HEK293 (cell line): ENCODE data around the gene SETD9.

Experiments
- CTCF ChIA-PET: fragments of 350-600 bp; formaldehyde crosslinking; extraction: SDS; loops from one replicate; lab custom pipeline; 2021; ENCODE audit warnings: antibody characterized with exemption; lab: Yijun Ruan, JAX
- POLR2A ChIA-PET: fragments of 300-600 bp; formaldehyde crosslinking; extraction: SDS; loops from one replicate; lab custom pipeline; 2020; ENCODE audit warnings: antibody characterized with exemption, inconsistent platforms; lab: Yijun Ruan, JAX
- H3K27ac ChIP-seq: fragments of 200-500 bp; sonication (Bioruptor generic); 2 replicates; pipeline ENCODE4 v1.5.1; 2014; ENCODE audit warnings: low read depth, low read length, control low read depth, inconsistent platforms; ENCODE audit errors: extremely low read depth
- H3K36me3 ChIP-seq, 2 experiments: fragments of 200-500 bp in 1 of 2; sonication (Bioruptor generic) in 1 of 2; 1 replicate in 1 of 2; 2 replicates in 1 of 2; pipeline ENCODE4 v1.5.1; 2014 to 2017; ENCODE audit warnings: inconsistent platforms in 2 of 2, low read length in 2 of 2; ENCODE audit not compliant: control insufficient read depth in 2 of 2, insufficient read depth in 1 of 2
- H3K4me1 ChIP-seq: fragments of 200-500 bp; sonication (Bioruptor generic); 2 replicates; pipeline ENCODE4 v1.5.1; 2014; ENCODE audit warnings: mild to moderate bottlenecking, low read length, inconsistent platforms; ENCODE audit not compliant: control insufficient read depth, insufficient read depth
- H3K4me3 ChIP-seq: 2 replicates; pipeline ENCODE4 v1.5.1; 2011; ENCODE audit warnings: low read depth, mild to moderate bottlenecking, control low read depth, low read length, moderate library complexity
- H3K9me3 ChIP-seq: fragments of 200-500 bp; sonication (Bioruptor generic); 2 replicates; pipeline ENCODE4 v1.5.1; 2014; ENCODE audit warnings: low read depth, low read length, inconsistent platforms; ENCODE audit not compliant: control insufficient read depth, insufficient read depth
- EGR2 ChIP-seq: fragments of 450-650 bp; formaldehyde crosslinking; IDR thresholded peaks from 2 replicates; pipeline ENCODE4 v1.5.1; 2016; ENCODE audit warnings: low read depth, missing biosample characterization, missing genetic modification characterization
- FEZF1 ChIP-seq: fragments of 450-650 bp; formaldehyde crosslinking; IDR thresholded peaks from 2 replicates; pipeline ENCODE4 v1.5.1; 2016; ENCODE audit warnings: missing biosample characterization, missing genetic modification characterization
- GLI4 ChIP-seq: fragments of 450-650 bp; formaldehyde crosslinking; IDR thresholded peaks from 2 replicates; pipeline ENCODE4 v1.5.1; 2016; ENCODE audit warnings: missing biosample characterization, missing genetic modification characterization
- IKZF3 ChIP-seq: fragments of 450-650 bp; IDR thresholded peaks from 2 replicates; pipeline ENCODE4 v1.5.0; 2018; ENCODE audit warnings: missing biosample characterization, mild to moderate bottlenecking, missing genetic modification characterization, moderate library complexity
- SCRT2 ChIP-seq: fragments of 450-650 bp; formaldehyde crosslinking; IDR thresholded peaks from 2 replicates; pipeline ENCODE4 v1.5.1; 2016; ENCODE audit warnings: missing biosample characterization, missing genetic modification characterization
- ZBTB17 ChIP-seq: fragments of 450-650 bp; formaldehyde crosslinking; IDR thresholded peaks from 2 replicates; pipeline ENCODE4 v1.5.1; 2016; ENCODE audit warnings: missing biosample characterization, missing genetic modification characterization
- ZBTB20 ChIP-seq: fragments of 450-650 bp; formaldehyde crosslinking; IDR thresholded peaks from 2 replicates; pipeline ENCODE4 v1.5.1; 2016; ENCODE audit warnings: missing biosample characterization, missing genetic modification characterization
- ZBTB8A ChIP-seq: fragments of 450-650 bp; formaldehyde crosslinking; IDR thresholded peaks from 2 replicates; pipeline ENCODE4 v1.5.1; 2016; ENCODE audit warnings: missing biosample characterization, missing genetic modification characterization
- ZEB2 ChIP-seq: fragments of 450-650 bp; formaldehyde crosslinking; IDR thresholded peaks from 2 replicates; pipeline ENCODE4 v1.5.1; 2016; ENCODE audit warnings: missing biosample characterization, missing genetic modification characterization
- ZFP69B ChIP-seq: fragments of 450-650 bp; formaldehyde crosslinking; IDR thresholded peaks from 2 replicates; pipeline ENCODE4 v1.5.1; 2016; ENCODE audit warnings: missing biosample characterization, missing genetic modification characterization
- ZNF155 ChIP-seq: fragments of 450-650 bp; formaldehyde crosslinking; IDR thresholded peaks from 2 replicates; pipeline ENCODE4 v1.5.1; 2016; ENCODE audit warnings: missing biosample characterization, missing genetic modification characterization
- ZNF2 ChIP-seq: fragments of 450-650 bp; formaldehyde crosslinking; IDR thresholded peaks from 2 replicates; pipeline ENCODE4 v1.5.1; 2016; ENCODE audit warnings: missing biosample characterization, missing genetic modification characterization
- ZNF223 ChIP-seq: fragments of 450-650 bp; formaldehyde crosslinking; IDR thresholded peaks from 2 replicates; pipeline ENCODE4 v1.5.1; 2016; ENCODE audit warnings: missing biosample characterization, missing genetic modification characterization
- ZNF335 ChIP-seq: fragments of 450-650 bp; formaldehyde crosslinking; conservative IDR thresholded peaks from 2 replicates; pipeline ENCODE4 v1.5.1; 2016; ENCODE audit warnings: missing biosample characterization, missing genetic modification characterization
- ZNF366 ChIP-seq: fragments of 450-650 bp; formaldehyde crosslinking; conservative IDR thresholded peaks from 2 replicates; pipeline ENCODE4 v1.5.1; 2016; ENCODE audit warnings: missing biosample characterization, missing genetic modification characterization
- ZNF423 ChIP-seq: fragments of 450-650 bp; formaldehyde crosslinking; IDR thresholded peaks from 2 replicates; pipeline ENCODE4 v1.5.1; 2016; ENCODE audit warnings: missing biosample characterization, missing genetic modification characterization
- ZNF426 ChIP-seq: fragments of 450-650 bp; formaldehyde crosslinking; IDR thresholded peaks from 2 replicates; pipeline ENCODE4 v1.5.1; 2017; ENCODE audit warnings: missing biosample characterization, missing genetic modification characterization, mild to moderate bottlenecking, inconsistent platforms, moderate library complexity
- ZNF600 ChIP-seq: fragments of 450-650 bp; formaldehyde crosslinking; IDR thresholded peaks from 2 replicates; pipeline ENCODE4 v1.5.1; 2016; ENCODE audit warnings: missing biosample characterization, missing genetic modification characterization
- ZNF660 ChIP-seq: fragments of 450-650 bp; IDR thresholded peaks from 2 replicates; pipeline ENCODE4 v1.5.1; 2018; ENCODE audit warnings: missing biosample characterization, mild to moderate bottlenecking, missing genetic modification characterization
- ZNF785 ChIP-seq: fragments of 450-650 bp; formaldehyde crosslinking; IDR thresholded peaks from 2 replicates; pipeline ENCODE4 v1.5.1; 2016; ENCODE audit warnings: missing biosample characterization, missing genetic modification characterization
- TF ChIP-seq, protein P1 (sequence below): fragments of 450-650 bp; formaldehyde crosslinking; IDR thresholded peaks from 2 replicates; pipeline ENCODE4 v1.5.1; 2016; ENCODE audit warnings: missing biosample characterization, missing genetic modification characterization
- TF ChIP-seq, protein P2 (sequence below): fragments of 450-650 bp; formaldehyde crosslinking; IDR thresholded peaks from 2 replicates; pipeline ENCODE4; 2016; ENCODE audit warnings: missing biosample characterization, missing genetic modification characterization
- TF ChIP-seq, protein P3 (sequence below): fragments of 450-650 bp; formaldehyde crosslinking; IDR thresholded peaks from 2 replicates; pipeline ENCODE4 v1.5.1; 2016; ENCODE audit warnings: missing biosample characterization, missing genetic modification characterization
- TF ChIP-seq, protein P4 (sequence below): fragments of 450-650 bp; formaldehyde crosslinking; IDR thresholded peaks from 2 replicates; pipeline ENCODE4 v1.5.1; 2016; ENCODE audit warnings: missing biosample characterization, missing genetic modification characterization

Gene SETD9

DNA sequence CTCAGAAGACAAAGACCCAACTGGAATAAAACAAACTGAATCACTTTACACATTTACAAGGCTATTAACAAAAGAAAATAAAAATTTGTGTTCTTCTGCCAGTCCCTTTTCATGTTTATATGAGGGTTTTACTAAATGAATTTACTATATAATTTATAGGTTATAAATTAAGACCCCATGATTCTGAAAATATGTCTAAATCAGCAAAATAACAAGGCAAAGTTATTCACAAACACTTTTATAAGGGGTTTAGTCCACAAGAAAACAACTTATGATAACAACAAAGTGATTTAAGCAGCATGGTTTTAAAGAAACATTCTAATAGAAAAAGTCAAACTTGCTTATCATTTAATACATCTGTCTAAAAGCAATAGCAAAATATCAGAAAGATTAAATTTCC lies 37.7 kb downstream of the SETD9 start (continued):
- TF ChIP-seq, protein P1, sequence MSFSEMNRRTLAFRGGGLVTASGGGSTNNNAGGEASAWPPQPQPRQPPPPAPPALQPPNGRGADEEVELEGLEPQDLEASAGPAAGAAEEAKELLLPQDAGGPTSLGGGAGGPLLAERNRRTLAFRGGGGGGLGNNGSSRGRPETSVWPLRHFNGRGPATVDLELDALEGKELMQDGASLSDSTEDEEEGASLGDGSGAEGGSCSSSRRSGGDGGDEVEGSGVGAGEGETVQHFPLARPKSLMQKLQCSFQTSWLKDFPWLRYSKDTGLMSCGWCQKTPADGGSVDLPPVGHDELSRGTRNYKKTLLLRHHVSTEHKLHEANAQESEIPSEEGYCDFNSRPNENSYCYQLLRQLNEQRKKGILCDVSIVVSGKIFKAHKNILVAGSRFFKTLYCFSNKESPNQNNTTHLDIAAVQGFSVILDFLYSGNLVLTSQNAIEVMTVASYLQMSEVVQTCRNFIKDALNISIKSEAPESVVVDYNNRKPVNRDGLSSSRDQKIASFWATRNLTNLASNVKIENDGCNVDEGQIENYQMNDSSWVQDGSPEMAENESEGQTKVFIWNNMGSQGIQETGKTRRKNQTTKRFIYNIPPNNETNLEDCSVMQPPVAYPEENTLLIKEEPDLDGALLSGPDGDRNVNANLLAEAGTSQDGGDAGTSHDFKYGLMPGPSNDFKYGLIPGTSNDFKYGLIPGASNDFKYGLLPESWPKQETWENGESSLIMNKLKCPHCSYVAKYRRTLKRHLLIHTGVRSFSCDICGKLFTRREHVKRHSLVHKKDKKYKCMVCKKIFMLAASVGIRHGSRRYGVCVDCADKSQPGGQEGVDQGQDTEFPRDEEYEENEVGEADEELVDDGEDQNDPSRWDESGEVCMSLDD, result no peak
- TF ChIP-seq ZFP69B (tag by site-specific recombination), result no peak
- TF ChIP-seq ZNF155 (tag by site-specific recombination), result no peak
- TF ChIP-seq GLI4, result no peak

DNA sequence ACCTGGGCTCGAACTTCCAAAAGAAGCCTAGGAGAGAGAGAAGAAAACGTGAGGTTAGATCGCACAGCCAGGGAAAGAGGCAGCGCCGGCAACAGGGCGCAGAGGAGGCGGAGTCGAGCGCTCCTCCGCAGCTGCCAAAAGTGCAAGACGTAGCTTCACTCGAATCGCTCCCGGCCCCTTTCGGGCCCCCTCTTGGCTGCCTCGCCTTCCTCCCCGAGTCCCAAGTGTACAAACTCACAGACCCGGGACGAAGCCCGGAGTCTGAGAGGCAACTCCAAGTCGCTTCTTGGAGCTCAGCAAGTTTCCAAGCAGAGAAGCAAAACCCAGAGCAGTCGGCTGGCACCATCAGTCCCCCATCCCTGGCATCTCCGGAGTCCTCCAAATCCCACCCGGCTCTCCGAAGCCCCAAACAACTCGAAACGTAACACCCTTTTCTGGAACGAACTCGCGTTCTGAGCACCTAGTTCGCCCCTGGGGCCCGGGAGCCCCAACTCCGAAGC lies 41.3 kb downstream of the SETD9 start:
- H3K4me3 ChIP-seq, result peak overlapping the region; percentile 69
- peak overlapping the region; percentile 89 for H3K27ac ChIP-seq
- H3K36me3 ChIP-seq, result peaks cover 9 to 34% of the 10 kb centered on the region in 2 experiments
- POLR2A ChIA-PET, result interaction anchor here (0.5 to 1.7 kb wide), 11 partner anchors 13 to 223 kb away, joined by 3 to 18 read pairs (median 5); partner anchors contain the start of gene GPBP1
- TF ChIP-seq SCRT2 (tag by site-specific recombination), result peak; percentile 95
- peak; percentile 90 for TF ChIP-seq ZBTB20 (tag by site-specific recombination)
- TF ChIP-seq, protein P1, result peak; percentile 45; the same call in 1 of the 2 replicates
- TF ChIP-seq ZBTB17 (tag by site-specific recombination), result peak; percentile 84
- TF ChIP-seq, protein P2, sequence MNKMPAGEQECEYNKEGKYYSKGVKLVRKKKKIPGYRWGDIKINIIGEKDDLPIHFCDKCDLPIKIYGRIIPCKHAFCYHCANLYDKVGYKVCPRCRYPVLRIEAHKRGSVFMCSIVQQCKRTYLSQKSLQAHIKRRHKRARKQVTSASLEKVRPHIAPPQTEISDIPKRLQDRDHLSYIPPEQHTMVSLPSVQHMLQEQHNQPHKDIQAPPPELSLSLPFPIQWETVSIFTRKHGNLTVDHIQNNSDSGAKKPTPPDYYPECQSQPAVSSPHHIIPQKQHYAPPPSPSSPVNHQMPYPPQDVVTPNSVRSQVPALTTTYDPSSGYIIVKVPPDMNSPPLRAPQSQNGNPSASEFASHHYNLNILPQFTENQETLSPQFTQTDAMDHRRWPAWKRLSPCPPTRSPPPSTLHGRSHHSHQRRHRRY, result no peak
- TF ChIP-seq, protein P3, sequence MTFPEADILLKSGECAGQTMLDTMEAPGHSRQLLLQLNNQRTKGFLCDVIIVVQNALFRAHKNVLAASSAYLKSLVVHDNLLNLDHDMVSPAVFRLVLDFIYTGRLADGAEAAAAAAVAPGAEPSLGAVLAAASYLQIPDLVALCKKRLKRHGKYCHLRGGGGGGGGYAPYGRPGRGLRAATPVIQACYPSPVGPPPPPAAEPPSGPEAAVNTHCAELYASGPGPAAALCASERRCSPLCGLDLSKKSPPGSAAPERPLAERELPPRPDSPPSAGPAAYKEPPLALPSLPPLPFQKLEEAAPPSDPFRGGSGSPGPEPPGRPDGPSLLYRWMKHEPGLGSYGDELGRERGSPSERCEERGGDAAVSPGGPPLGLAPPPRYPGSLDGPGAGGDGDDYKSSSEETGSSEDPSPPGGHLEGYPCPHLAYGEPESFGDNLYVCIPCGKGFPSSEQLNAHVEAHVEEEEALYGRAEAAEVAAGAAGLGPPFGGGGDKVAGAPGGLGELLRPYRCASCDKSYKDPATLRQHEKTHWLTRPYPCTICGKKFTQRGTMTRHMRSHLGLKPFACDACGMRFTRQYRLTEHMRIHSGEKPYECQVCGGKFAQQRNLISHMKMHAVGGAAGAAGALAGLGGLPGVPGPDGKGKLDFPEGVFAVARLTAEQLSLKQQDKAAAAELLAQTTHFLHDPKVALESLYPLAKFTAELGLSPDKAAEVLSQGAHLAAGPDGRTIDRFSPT (tag by site-specific recombination), result peak; percentile 73
- TF ChIP-seq ZNF426, result no peak
- no peak for TF ChIP-seq ZNF785 (tag by site-specific recombination)
- TF ChIP-seq ZBTB8A, result peak; percentile 66
- TF ChIP-seq, protein P4, sequence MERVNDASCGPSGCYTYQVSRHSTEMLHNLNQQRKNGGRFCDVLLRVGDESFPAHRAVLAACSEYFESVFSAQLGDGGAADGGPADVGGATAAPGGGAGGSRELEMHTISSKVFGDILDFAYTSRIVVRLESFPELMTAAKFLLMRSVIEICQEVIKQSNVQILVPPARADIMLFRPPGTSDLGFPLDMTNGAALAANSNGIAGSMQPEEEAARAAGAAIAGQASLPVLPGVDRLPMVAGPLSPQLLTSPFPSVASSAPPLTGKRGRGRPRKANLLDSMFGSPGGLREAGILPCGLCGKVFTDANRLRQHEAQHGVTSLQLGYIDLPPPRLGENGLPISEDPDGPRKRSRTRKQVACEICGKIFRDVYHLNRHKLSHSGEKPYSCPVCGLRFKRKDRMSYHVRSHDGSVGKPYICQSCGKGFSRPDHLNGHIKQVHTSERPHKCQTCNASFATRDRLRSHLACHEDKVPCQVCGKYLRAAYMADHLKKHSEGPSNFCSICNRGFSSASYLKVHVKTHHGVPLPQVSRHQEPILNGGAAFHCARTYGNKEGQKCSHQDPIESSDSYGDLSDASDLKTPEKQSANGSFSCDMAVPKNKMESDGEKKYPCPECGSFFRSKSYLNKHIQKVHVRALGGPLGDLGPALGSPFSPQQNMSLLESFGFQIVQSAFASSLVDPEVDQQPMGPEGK (tag by site-specific recombination), result peak; percentile 77
- peak; percentile 87 for TF ChIP-seq FEZF1 (tag by site-specific recombination)
- peak; percentile 78; the same call in 1 of the 2 replicates for TF ChIP-seq ZNF600 (tag by site-specific recombination)
- TF ChIP-seq ZEB2 (tag by site-specific recombination), result peak; percentile 33; the same call in 1 of the 2 replicates
- TF ChIP-seq ZNF223 (tag by site-specific recombination), result no peak
- 0 out of 2 replicates have a peak, but pooled peaks have one; percentile 68 for TF ChIP-seq ZNF660
- TF ChIP-seq IKZF3 (tag by site-specific recombination), result 0 out of 2 replicates have a peak, but pooled peaks have one; percentile 11
- TF ChIP-seq ZNF2 (tag by site-specific recombination), result 0 out of 2 replicates have a peak, but pooled peaks have one; percentile 20
- no peak for TF ChIP-seq ZNF423 (tag by site-specific recombination)
- TF ChIP-seq EGR2 (tag by site-specific recombination), result no peak
- TF ChIP-seq ZNF335, result peak; percentile 99
- TF ChIP-seq ZNF366 (tag by site-specific recombination), result peak; percentile 24; the same call in 1 of the 2 replicates
- CTCF ChIA-PET, result interaction anchor here (0.5 to 2.3 kb wide), 3 partner anchors 187 to 1508 kb away, joined by 3 to 10 read pairs (median 4); no protein-coding TSS in a partner anchor
- H3K4me1 ChIP-seq, result 0 out of 2 replicates have a peak, but pooled peaks cover 5% of the 10 kb centered on the region
- no peaks in the 10 kb centered on the region for H3K9me3 ChIP-seq
